ENCODE measurements around the gene ST6GALNAC2. TPM values are rescaled to one million over a fixed set of nuclear protein-coding genes. Genes with fewer than 3 reads are reported as not detected.

The ST6GALNAC2 gene
- total RNA-seq, 4 donors from 2014 or later, result 1.4 to 4.4 (median 1.6) TPM; not detected in 1

- no peak for DNase-seq
- in situ Hi-C loops (cut with MboI; ENCODE audit: low pct_ligation_motif_present in 1 of 4, low pct_unique_long_range_greater_than_20kb in 1 of 4, low sequenced_read_pairs in 3 of 4), result loop anchor here in 1 of 4 donors (25.0 kb wide), 1 partner anchor 180 kb away; the partner anchor contains the start of gene MXRA7
These were observed 53.5 kb downstream of the ST6GALNAC2 start for GRCh38 chr17:76532072-76532651.

GRCh38 chr17:76531486-76532038 lies 54.1 kb downstream of the ST6GALNAC2 start:
- no peak overlapping the region for H3K4me3 ChIP-seq
- no peaks in the 10 kb centered on the region for H3K36me3 ChIP-seq
- H3K4me1 ChIP-seq, result peaks cover 12 to 61% (median 39%) of the 10 kb centered on the region in 4 donors
- H3K27ac ChIP-seq, result peak overlapping the region; percentile 76 to 86 (median 83)
- DNase-seq, result no peak
- in situ Hi-C loops (cut with MboI; ENCODE audit: low pct_ligation_motif_present in 1 of 4, low pct_unique_long_range_greater_than_20kb in 1 of 4, low sequenced_read_pairs in 3 of 4), result loop anchor here in 1 of 4 donors (25.0 kb wide), 1 partner anchor 181 kb away; the partner anchor contains the start of gene MXRA7
- H3K27me3 ChIP-seq, result peaks cover 8% of the 10 kb centered on the region
- intact Hi-C loops (cut with DNase I; ENCODE audit: low total_unique reads), result no loop called here
- 89% methylated on average over 10 of the region's 18 CpGs; no CpG with 5 or more reads in 1 of the 2 donors for WGBS, 2 donors (ENCODE audit: low coverage in 1 of 2)
- TF ChIP-seq POLR2AphosphoS5 (IDR thresholded peaks at IDR 0.05) (no peak), CTCF (IDR thresholded peaks at IDR 0.05) (no peak), POLR2A (IDR thresholded peaks at IDR 0.05) (no peak)
- no peaks in the 10 kb centered on the region for H3K9me3 ChIP-seq

More at GRCh38 chr17:76532072-76532651, 53.5 kb downstream of the ST6GALNAC2 start:
- Histone ChIP-seq H3K4me1 (peaks cover 12 to 61% (median 41%) of the 10 kb centered on the region in 4 donors), H3K27me3 (peaks cover 14% of the 10 kb centered on the region), H3K27ac (peak overlapping the region; percentile 76 to 86 (median 83)), H3K9me3 (no peaks in the 10 kb centered on the region), H3K4me3 (no peak overlapping the region), H3K36me3 (no peaks in the 10 kb centered on the region)
- TF ChIP-seq POLR2AphosphoS5 (IDR thresholded peaks at IDR 0.05) (no peak), POLR2A (IDR thresholded peaks at IDR 0.05) (no peak), CTCF (IDR thresholded peaks at IDR 0.05) (no peak), EP300 (IDR thresholded peaks at IDR 0.05; ENCODE audit: low read depth) (no peak)
- intact Hi-C loops (cut with DNase I; ENCODE audit: low total_unique reads), result no loop called here
- WGBS, 2 donors (ENCODE audit: low coverage in 1 of 2), result 70 to 86% methylated on average over 7 to 8 of the region's 8 CpGs

- DNase-seq, result no peak
- Histone ChIP-seq H3K36me3 (no peaks in the 10 kb centered on the region), H3K27me3 (peaks cover 2% of the 10 kb centered on the region), H3K27ac (peak overlapping the region; percentile 76 to 86 (median 83)), H3K9me3 (no peaks in the 10 kb centered on the region), H3K4me1 (peaks cover 12 to 61% (median 39%) of the 10 kb centered on the region in 4 donors), H3K4me3 (no peak overlapping the region)
- WGBS, 2 donors (ENCODE audit: low coverage in 1 of 2), result 81% methylated on average over 21 of the region's 32 CpGs; no CpG with 5 or more reads in 1 of the 2 donors
- TF ChIP-seq POLR2A (IDR thresholded peaks at IDR 0.05) (no peak), EP300 (IDR thresholded peaks at IDR 0.05; ENCODE audit: low read depth) (no peak), CTCF (IDR thresholded peaks at IDR 0.05) (no peak), POLR2AphosphoS5 (IDR thresholded peaks at IDR 0.05) (no peak)
- in situ Hi-C loops (cut with MboI; ENCODE audit: low pct_ligation_motif_present in 1 of 4, low pct_unique_long_range_greater_than_20kb in 1 of 4, low sequenced_read_pairs in 3 of 4) (loop anchor here in 1 of 4 donors (25.0 kb wide), 1 partner anchor 181 kb away; the partner anchor contains the start of gene MXRA7), intact Hi-C loops (cut with DNase I; ENCODE audit: low total_unique reads) (no loop called here)
These were observed 54.7 kb downstream of the ST6GALNAC2 start for GRCh38 chr17:76530811-76531485.
